HEK293T (cell line): Measurements from ENCODE around the gene DEDD2.

Experiments used
- ARNT ChIP-seq: fragments of 450-650 bp; IDR thresholded peaks from 2 replicates; pipeline ENCODE4 v1.6.1; 2017; ENCODE audit warnings: mild to moderate bottlenecking
- ELF4 ChIP-seq: fragments of 450-650 bp; IDR thresholded peaks from 2 replicates; pipeline ENCODE4 v1.6.1; 2017; ENCODE audit warnings: antibody characterized with exemption
- FOXA1 ChIP-seq: fragments of 450-650 bp; IDR thresholded peaks from 2 replicates; pipeline ENCODE4 v1.6.1; 2016; ENCODE audit warnings: mild to moderate bottlenecking
- FOXK2 ChIP-seq: fragments of 450-650 bp; IDR thresholded peaks from 2 replicates; pipeline ENCODE4 v1.6.1; 2016; ENCODE audit warnings: mild to moderate bottlenecking
- FOXM1 ChIP-seq: fragments of 450-650 bp; IDR thresholded peaks from 2 replicates; pipeline ENCODE4 v1.6.1; 2017; ENCODE audit warnings: mild to moderate bottlenecking, borderline replicate concordance
- LEF1 ChIP-seq: fragments of 450-650 bp; IDR thresholded peaks from 2 replicates; pipeline ENCODE4 v1.6.1; 2017; ENCODE audit warnings: mild to moderate bottlenecking, borderline replicate concordance
- NFRKB ChIP-seq: fragments of 450-650 bp; IDR thresholded peaks from 2 replicates; pipeline ENCODE4 v1.6.1; 2016; ENCODE audit warnings: mild to moderate bottlenecking, moderate library complexity
- SP1 ChIP-seq: fragments of 450-650 bp; IDR thresholded peaks from 2 replicates; pipeline ENCODE4 v1.6.1; 2017
- SUZ12 ChIP-seq: fragments of 450-650 bp; IDR thresholded peaks from 2 replicates; pipeline ENCODE4 v1.6.1; 2016; ENCODE audit warnings: mild to moderate bottlenecking
- TARDBP ChIP-seq: fragments of 450-650 bp; IDR thresholded peaks from 2 replicates; pipeline ENCODE4 v1.6.1; 2016
- TF ChIP-seq, protein P1 (sequence below): fragments of 450-650 bp; IDR thresholded peaks from 2 replicates; pipeline ENCODE4 v1.6.1; 2016

DNA sequence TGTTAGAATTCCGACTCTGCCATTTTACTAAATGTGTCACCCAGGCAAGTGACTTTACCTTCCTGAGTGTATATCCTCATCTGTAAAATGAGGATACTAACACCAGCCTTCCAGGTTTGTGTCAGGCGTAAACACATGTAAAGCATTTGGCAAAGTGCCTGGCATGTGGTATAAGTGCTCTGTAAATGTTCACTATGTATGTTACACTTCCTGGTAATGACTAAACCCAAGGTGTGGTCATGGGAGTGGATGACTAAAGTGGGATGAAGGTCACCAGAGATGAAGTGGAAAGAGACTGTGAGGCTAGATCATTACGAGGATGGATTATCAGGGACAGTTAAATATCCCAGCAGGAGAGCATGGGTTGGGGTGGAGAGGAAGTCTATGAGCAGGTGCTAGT lies 25.6 kb downstream of the DEDD2 start:
- TF ChIP-seq FOXA1 (no peak), ELF4 (no peak), ARNT (no peak), FOXK2 (no peak), FOXM1 (no peak), TARDBP (no peak), NFRKB (no peak), SUZ12 (no peak), LEF1 (no peak), SP1 (no peak)
- TF ChIP-seq, protein P1, sequence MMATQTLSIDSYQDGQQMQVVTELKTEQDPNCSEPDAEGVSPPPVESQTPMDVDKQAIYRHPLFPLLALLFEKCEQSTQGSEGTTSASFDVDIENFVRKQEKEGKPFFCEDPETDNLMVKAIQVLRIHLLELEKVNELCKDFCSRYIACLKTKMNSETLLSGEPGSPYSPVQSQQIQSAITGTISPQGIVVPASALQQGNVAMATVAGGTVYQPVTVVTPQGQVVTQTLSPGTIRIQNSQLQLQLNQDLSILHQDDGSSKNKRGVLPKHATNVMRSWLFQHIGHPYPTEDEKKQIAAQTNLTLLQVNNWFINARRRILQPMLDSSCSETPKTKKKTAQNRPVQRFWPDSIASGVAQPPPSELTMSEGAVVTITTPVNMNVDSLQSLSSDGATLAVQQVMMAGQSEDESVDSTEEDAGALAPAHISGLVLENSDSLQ, result no peak
